OCI-LY3 (cell line): ENCODE results near the gene SPCS2.

Source experiments
- H2AFZ ChIP-seq: fragments of 200-600, 300-600 bp; shearing (Covaris generic); 2 replicates; pipeline ENCODE4 v1.6.0; 2014; ENCODE audit warnings: antibody characterized with exemption, low read depth, low read length
- H3K27ac ChIP-seq: fragments of 200-600, 300-600 bp; sonication (generic); 2 replicates; pipeline ENCODE4 v1.5.1; 2014; ENCODE audit warnings: mild to moderate bottlenecking, low read length, moderate library complexity, mixed read lengths
- H3K27me3 ChIP-seq: fragments of 200-600, 300-600 bp; sonication (generic); 2 replicates; pipeline ENCODE4 v1.6.1; 2014; ENCODE audit warnings: low read depth, low read length, mixed read lengths
- H3K36me3 ChIP-seq: fragments of 200-600, 300-600 bp; sonication (generic); replicated peaks from 2 replicates; pipeline ENCODE3; 2014; ENCODE audit warnings: low read depth, low read length, mixed read lengths
- H3K4me1 ChIP-seq: fragments of 300-600, 200-600 bp; sonication (generic); 2 replicates; pipeline ENCODE4 v1.6.1; 2014; ENCODE audit warnings: low read length, mixed read lengths
- H3K4me2 ChIP-seq: fragments of 200-600, 300-600 bp; sonication (generic); 2 replicates; pipeline ENCODE4 v1.6.1; 2014; ENCODE audit warnings: low read length, mixed read lengths
- H3K4me3 ChIP-seq: fragments of 300-600, 200-600 bp; sonication (generic); 2 replicates; pipeline ENCODE4 v1.5.1; 2014; ENCODE audit warnings: antibody characterized with exemption, mild to moderate bottlenecking, low read length, moderate library complexity
- H3K79me2 ChIP-seq: fragments of 300-600, 200-600 bp; shearing (Covaris generic); 2 replicates; pipeline ENCODE4 v1.6.1; 2014; ENCODE audit warnings: mild to moderate bottlenecking, low read length, mixed read lengths
- H3K9ac ChIP-seq: fragments of 300-600, 200-600 bp; shearing (Covaris generic); 2 replicates; pipeline ENCODE4 v1.6.0; 2014; ENCODE audit warnings: mild to moderate bottlenecking, low read length, moderate library complexity
- H3K9me3 ChIP-seq: fragments of 200-600, 300-600 bp; shearing (Covaris generic); 2 replicates; pipeline ENCODE4 v1.6.1; 2014; ENCODE audit warnings: low read length, mixed read lengths; ENCODE audit not compliant: insufficient read depth
- H4K20me1 ChIP-seq: fragments of 200-600, 300-600 bp; sonication (generic); 2 replicates; pipeline ENCODE4 v1.6.1; 2016; ENCODE audit warnings: low read length, mixed read lengths; ENCODE audit not compliant: insufficient read depth
- EZH2phosphoT487 ChIP-seq: fragments of 200-600 bp; shearing (Covaris generic); IDR thresholded peaks from 2 replicates; pipeline ENCODE4 v1.6.1; 2018; ENCODE audit warnings: antibody characterized with exemption, mixed run types, low read depth
- TF ChIP-seq, protein P1 (sequence below): fragments of 200-600, 300-600 bp; sonication (generic); IDR thresholded peaks from 2 replicates; pipeline ENCODE4 v1.5.1; 2014; ENCODE audit warnings: antibody characterized with exemption, low read length, low read depth

The SPCS2 gene

DNA sequence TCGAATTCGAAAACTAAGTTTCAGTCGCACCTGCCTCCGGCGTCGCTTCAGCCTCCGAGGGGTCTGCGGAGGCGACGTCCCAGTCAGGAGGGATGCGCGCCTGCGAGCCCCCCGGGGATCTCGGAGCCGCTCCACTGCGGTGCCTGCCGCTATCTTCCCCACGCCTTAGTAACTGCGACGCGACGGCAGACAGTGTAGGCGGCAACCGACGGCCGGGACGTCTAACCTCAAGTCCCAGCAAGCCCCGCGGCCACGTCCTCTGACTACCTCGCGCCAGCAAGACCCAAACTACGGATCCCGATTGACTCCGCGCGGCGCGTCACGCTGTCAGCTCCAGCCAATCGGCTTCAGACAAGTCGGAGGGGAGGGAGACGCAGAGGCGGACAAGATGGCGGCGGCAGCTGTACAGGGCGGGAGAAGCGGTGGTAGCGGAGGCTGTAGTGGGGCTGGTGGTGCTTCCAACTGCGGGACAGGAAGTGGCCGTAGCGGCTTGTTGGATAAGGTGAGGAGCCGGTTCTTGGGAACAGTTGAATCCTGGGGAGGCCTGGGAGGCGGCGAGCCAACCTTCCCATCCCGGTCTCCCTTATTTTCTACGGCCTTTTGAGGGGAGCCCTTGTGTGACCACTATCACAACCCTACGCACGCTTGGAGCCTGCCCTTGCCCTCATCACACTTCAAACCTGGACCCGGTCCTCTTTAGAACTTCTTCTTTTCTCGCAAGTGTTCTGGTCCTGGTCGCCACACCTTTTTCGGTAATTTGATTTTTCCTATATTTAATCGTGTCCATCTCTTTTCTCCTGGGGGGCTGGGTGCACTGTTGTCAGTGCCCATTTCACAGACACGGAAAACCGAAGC lies at the start of gene SPCS2, which contains the start of gene XRRA1:
TSS of gene SPCS2 (plus strand) at position 369 of the 855 bp plus-strand sequence. CDS start at position 389, 20 bp downstream.
TSS of gene XRRA1 (minus strand) at position 194 of the 855 bp plus-strand sequence. CDS start 8,213 bp downstream, outside the sequence.
- Histone ChIP-seq H3K27me3 (no peaks in the 10 kb centered on the region), H3K36me3 (peaks cover 25% of the 10 kb centered on the region), H3K79me2 (peaks cover 62% of the 10 kb centered on the region), H4K20me1 (peaks cover 33% of the 10 kb centered on the region), H3K9ac (peak within 1 kb of the TSS; percentile 92), H3K4me2 (peak within 1 kb of the TSS; percentile 87), H3K4me3 (peak within 1 kb of the TSS; percentile 86), H3K4me1 (peaks cover 43% of the 10 kb centered on the region), H3K9me3 (no peaks in the 10 kb centered on the region), H2AFZ (peak within 1 kb of the TSS; percentile 95), H3K27ac (peak within 1 kb of the TSS; percentile 58)
- no peak for TF ChIP-seq EZH2phosphoT487
- TF ChIP-seq, protein P1, sequence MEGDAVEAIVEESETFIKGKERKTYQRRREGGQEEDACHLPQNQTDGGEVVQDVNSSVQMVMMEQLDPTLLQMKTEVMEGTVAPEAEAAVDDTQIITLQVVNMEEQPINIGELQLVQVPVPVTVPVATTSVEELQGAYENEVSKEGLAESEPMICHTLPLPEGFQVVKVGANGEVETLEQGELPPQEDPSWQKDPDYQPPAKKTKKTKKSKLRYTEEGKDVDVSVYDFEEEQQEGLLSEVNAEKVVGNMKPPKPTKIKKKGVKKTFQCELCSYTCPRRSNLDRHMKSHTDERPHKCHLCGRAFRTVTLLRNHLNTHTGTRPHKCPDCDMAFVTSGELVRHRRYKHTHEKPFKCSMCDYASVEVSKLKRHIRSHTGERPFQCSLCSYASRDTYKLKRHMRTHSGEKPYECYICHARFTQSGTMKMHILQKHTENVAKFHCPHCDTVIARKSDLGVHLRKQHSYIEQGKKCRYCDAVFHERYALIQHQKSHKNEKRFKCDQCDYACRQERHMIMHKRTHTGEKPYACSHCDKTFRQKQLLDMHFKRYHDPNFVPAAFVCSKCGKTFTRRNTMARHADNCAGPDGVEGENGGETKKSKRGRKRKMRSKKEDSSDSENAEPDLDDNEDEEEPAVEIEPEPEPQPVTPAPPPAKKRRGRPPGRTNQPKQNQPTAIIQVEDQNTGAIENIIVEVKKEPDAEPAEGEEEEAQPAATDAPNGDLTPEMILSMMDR = no peak

DNA sequence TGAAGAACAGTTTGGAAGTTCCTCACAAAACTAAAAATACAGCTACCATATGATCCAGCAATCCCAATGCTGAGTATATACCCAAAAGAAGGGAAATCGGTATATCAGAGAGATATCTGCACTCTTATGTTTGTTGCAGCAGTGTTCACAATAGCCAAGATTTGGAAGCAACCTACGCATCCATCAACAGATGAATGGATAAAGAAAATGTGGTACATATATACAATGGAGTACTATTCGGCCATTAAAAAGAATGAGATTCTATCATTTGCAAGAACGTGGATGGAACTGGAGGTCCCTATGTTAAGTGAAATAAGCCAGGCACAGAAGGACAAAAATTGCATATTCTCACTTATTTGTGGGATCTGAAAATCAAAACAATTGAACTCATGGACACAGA lies 46.7 kb upstream of the SPCS2 start:
- H3K27me3 ChIP-seq = no peaks in the 10 kb centered on the region
- no peak overlapping the region for H3K4me3 ChIP-seq
- no peak overlapping the region for H3K27ac ChIP-seq
- no peak overlapping the region for H3K9ac ChIP-seq
- no peak overlapping the region for H3K4me2 ChIP-seq
- H3K4me1 ChIP-seq = no peaks in the 10 kb centered on the region
- no peak overlapping the region for H2AFZ ChIP-seq
- TF ChIP-seq, protein P1 = no peak
- TF ChIP-seq EZH2phosphoT487 = no peak
- H3K36me3 ChIP-seq = peaks cover 11% of the 10 kb centered on the region
- no peaks in the 10 kb centered on the region for H4K20me1 ChIP-seq
- H3K9me3 ChIP-seq = no peaks in the 10 kb centered on the region
- H3K79me2 ChIP-seq = no peaks in the 10 kb centered on the region

DNA sequence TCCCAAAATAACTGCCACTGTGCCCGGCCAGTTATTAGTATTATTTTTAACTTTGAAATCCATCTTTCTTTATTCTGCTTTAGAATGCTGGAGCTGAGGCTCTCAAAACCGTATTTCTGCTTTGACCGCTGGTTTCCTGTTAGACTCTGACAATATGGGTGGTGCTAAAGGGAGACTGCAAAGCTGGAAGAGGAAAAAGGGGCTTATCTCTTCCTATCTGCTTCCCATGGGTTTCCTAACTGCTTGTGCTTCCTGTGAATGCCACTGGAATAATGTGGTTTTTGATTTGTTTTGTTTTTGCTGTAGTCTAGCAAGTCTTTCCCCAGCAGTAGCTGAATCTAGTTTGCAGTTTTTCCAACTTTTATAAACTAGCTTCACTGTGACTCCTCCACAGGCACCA lies 43.7 kb upstream of the SPCS2 start:
- no peak overlapping the region for H2AFZ ChIP-seq
- TF ChIP-seq, protein P1 = no peak
- TF ChIP-seq EZH2phosphoT487 = no peak
- no peak overlapping the region for H3K4me2 ChIP-seq

GRCh38 chr11:74909385-74909784 lies 39.7 kb upstream of the SPCS2 start:
- Histone ChIP-seq H4K20me1 (no peaks in the 10 kb centered on the region), H3K27ac (no peak overlapping the region), H3K9ac (no peak overlapping the region), H3K36me3 (peaks cover 19% of the 10 kb centered on the region), H3K4me1 (no peaks in the 10 kb centered on the region), H3K9me3 (no peaks in the 10 kb centered on the region), H2AFZ (no peak overlapping the region), H3K27me3 (no peaks in the 10 kb centered on the region), H3K4me3 (no peak overlapping the region), H3K4me2 (no peak overlapping the region), H3K79me2 (no peaks in the 10 kb centered on the region)
- TF ChIP-seq, protein P1 = no peak
- no peak for TF ChIP-seq EZH2phosphoT487

More for the DNA sequence above, 43.7 kb upstream of the SPCS2 start:
- H3K36me3 ChIP-seq = peaks cover 23% of the 10 kb centered on the region
- H3K4me3 ChIP-seq = no peak overlapping the region
- no peak overlapping the region for H3K9ac ChIP-seq
- H3K27ac ChIP-seq = no peak overlapping the region
- no peaks in the 10 kb centered on the region for H4K20me1 ChIP-seq
- H3K4me1 ChIP-seq = no peaks in the 10 kb centered on the region
- no peaks in the 10 kb centered on the region for H3K79me2 ChIP-seq
- no peaks in the 10 kb centered on the region for H3K9me3 ChIP-seq
- no peaks in the 10 kb centered on the region for H3K27me3 ChIP-seq
